ENCODE data around the gene AKAP17A.
"Not testable (repeated sequence)": the region's sequence is repeated elsewhere in the genome, so short reads cannot be mapped to it uniquely, and the experiment has no call there.

Gene AKAP17A, protein sequence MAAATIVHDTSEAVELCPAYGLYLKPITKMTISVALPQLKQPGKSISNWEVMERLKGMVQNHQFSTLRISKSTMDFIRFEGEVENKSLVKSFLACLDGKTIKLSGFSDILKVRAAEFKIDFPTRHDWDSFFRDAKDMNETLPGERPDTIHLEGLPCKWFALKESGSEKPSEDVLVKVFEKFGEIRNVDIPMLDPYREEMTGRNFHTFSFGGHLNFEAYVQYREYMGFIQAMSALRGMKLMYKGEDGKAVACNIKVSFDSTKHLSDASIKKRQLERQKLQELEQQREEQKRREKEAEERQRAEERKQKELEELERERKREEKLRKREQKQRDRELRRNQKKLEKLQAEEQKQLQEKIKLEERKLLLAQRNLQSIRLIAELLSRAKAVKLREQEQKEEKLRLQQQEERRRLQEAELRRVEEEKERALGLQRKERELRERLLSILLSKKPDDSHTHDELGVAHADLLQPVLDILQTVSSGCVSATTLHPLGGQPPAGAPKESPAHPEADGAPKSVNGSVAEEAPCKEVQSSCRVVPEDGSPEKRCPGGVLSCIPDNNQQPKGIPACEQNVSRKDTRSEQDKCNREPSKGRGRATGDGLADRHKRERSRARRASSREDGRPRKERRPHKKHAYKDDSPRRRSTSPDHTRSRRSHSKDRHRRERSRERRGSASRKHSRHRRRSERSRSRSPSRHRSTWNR

DNA sequence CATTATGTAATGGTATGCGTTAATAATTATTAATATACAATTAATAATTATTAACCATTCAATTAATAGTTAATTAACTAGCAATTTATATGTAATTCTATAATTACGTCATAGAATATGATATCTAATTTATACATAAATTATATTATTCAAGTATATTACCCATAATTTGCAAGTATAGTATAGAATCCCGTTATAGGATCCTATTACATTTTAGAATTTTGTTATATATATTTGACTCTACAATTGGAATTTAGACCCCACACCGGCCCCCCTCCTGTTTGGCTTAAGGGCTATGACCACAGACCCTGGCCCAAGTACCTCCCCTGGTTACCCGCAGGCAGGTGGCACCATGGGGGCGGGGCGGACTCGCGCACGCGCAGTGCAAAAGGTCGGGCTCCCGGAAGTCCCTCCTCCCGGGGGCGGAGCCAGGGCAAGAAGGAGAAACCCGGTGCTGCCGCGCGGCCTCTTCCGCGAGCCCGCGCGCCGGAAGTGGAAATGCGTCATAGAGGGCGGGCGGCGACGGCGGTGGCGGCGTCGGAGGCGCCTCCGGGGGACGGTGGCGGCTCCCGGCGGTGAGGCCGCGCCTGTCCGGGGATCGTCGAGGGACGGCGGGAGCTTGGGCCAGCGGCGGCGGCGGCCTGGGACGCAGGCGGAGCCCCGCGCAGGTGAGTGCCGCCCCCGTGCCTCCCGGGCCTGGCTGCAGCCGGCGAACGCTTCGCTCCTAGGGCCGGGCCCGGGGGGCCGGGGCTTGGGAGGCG lies at the start of gene AKAP17A:
Gene AKAP17A (plus strand): TSS at position 503 of the 761 bp plus-strand sequence. CDS start 1,859 bp downstream, outside the sequence.
- Mint-ChIP-seq H3K4me3 (peak within 1 kb of the TSS; percentile 92), H3K27me3 (no peaks in the 10 kb centered on the region), H3K36me3 (no peaks in the 10 kb centered on the region), H3K27ac (peak within 1 kb of the TSS; percentile 92), H3K9me3 (no peaks in the 10 kb centered on the region), H3K4me1 (peaks cover 32% of the 10 kb centered on the region)

DNA sequence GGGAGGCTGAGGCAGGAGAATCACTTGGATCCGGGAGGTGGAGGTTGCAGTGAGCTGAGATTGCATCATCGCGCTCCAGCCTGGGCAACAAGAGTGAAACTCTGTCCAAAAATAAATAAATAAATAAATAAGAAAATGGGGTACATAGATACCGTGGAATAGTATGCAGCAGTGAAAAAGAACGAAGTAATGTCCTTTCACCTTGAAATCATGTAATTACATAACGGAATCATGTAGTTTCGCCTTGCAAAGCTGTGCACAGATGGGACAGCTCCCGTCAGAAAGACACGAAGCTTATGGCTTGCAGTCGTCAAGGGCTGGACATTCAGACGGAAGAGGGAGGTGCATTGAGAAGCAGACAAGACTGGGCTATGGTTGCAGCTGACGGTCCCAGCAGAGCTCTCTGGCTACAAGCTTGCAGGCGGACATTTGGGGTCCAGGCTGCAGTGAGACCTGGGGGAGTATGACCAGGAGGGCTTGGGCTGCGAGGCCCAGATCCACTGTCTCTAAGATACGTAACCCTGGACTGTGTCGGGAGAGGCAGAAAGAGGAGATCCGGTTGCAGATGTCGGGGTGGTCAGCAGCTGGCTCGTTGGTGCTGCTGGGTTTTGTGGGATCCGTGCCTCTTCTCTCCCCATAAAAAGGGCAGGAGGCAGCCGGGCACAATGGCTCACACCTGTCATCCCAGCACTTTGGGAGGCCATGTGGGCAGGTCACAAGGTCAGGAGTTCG lies 48.2 kb upstream of the AKAP17A start:
- Mint-ChIP-seq H3K4me3 (no peak overlapping the region), H3K9me3 (peaks cover 7% of the 10 kb centered on the region)

DNA sequence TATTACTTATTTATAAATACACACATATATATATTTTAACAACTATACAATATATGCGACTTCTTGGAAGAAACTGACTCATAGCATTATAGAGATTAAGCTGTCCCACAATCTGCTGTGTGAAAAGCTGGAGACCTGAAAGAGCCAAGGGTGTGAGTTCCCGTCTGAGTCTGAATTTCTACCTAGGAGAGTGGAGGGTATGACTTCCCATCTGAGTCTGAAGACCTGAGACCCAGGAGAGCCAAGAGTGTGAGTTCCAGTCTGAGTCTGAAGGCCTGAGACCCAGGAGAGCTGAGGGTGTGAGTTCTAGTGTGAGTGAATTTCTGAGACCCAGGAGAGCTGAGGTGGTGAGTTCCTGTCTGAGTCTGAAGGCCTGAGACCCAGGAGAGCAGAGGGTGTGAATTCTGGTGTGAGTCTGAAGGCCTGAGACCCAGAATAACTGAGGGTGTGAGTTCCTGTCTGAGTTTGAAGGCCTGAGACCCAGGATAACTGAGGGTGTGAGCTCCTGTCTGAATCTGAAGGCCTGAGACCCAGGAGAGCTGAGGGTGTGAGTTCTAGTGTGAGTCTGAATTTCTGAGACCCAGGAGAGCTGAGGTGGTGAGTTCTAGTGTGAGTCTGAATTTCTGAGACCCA lies 45.5 kb upstream of the AKAP17A start:
- Mint-ChIP-seq H3K4me1 (peaks cover 23% of the 10 kb centered on the region), H3K36me3 (peaks cover 5% of the 10 kb centered on the region), H3K27me3 (no peaks in the 10 kb centered on the region), H3K9me3 (peaks cover 7% of the 10 kb centered on the region), H3K27ac (peak overlapping the region; percentile 25), H3K4me3 (no peak overlapping the region)

More for the DNA sequence above, 48.2 kb upstream of the AKAP17A start:
- Mint-ChIP-seq H3K4me1 (peaks cover 10% of the 10 kb centered on the region), H3K27me3 (no peaks in the 10 kb centered on the region), H3K36me3 (peaks cover 3% of the 10 kb centered on the region), H3K27ac (peak overlapping the region; percentile 86)

DNA sequence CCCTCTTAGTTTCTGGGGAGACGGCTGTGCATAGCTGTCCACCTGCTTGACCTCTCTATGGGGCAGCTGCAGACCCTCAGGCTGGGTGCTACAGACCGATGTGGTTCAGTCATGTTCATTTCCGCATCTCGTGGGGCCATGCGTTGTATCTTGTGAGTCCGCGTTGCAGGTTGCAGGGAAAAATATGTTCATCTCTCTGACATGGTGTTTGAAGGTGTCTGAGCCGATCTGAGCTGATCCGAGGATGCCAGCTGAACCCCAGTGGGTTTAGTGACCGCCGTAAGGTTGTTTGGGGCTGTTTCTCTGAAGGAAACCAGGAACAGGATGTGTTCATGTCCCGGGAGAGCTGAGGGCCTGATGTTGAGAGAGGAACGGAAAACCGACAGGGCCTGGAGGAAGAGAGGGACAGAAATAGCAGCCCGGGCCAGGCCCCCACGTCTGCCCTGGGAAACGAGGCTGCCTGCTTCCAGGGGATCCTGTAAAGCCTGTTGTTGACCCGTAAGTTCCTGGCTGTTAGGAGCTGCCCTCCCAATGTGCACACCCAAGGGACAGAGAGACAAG lies 44.6 kb upstream of the AKAP17A start:
- Mint-ChIP-seq H3K36me3 (peaks cover 6% of the 10 kb centered on the region), H3K4me1 (peaks cover 32% of the 10 kb centered on the region), H3K4me3 (no peak overlapping the region), H3K9me3 (peaks cover 9% of the 10 kb centered on the region), H3K27me3 (no peaks in the 10 kb centered on the region), H3K27ac (peak overlapping the region; percentile 82)

DNA sequence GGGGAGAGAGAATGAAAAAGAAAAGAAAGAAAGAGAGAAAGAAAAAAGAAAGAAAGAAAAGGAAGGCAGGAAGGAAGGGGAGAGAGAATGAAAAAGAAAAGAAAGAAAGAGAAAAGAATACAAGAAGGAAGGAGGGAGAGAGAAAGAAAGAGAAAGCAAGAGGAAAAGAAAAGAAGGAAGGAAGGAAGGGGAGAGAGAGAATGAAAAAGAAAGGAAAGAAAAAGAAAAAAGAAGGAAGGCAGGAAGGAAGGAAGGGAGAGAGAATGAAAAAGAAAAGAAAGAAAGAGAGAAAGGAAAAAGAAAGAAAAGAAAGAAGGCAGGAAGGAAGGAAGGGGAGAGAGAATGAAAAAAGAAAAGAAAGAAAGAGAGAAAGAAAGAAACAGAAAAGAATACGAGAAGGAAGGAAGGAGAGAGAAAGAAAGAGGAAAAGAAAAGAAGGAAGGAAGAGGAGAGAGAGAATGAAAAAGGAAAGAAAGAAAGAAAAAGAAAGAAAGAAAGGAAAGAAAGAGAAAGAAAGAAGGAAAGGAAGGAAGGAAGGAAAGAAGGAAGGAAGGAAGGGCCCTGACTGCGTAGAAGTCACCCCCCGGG lies 39.4 kb upstream of the AKAP17A start:
- Mint-ChIP-seq H3K9me3 (peaks cover 9% of the 10 kb centered on the region), H3K36me3 (peaks cover 12% of the 10 kb centered on the region), H3K4me3 (peak overlapping the region; percentile 36), H3K27ac (peak overlapping the region; percentile 96), H3K4me1 (peaks cover 53% of the 10 kb centered on the region), H3K27me3 (no peaks in the 10 kb centered on the region)

DNA sequence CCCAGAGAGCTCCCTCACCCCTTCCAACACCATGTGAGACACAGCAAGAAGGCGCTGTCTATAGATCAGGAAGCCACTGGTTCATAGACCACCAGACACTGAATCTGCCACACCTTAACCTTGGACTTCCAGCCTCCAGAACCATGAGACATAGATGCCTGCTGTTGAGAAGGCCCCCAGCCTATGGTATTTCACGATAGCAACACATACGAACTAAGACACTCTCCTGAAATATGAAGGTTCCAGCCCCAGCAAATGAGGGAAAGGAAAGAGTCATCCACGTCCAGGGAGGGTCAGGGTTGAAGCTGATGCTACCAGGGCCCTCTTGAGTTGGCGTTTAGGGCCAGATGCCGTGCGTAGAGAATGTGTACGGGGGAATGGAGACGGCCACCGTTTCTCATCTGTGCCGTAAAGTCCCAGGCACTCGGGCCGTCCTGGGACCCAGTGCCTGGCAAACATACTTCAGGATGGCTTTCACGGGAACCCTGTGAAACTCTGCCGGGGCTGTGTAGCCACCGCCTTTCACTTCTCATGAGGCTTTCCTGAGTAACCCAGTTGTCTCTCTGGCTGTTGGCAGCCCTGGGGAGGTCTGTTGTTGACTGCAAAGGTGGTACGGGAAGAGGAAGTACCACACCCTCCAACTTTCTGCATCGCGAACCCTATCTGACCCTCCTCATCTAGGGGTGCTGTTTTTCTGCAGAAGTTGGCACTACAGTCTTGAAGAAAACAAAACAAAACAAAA lies 36.8 kb upstream of the AKAP17A start:
- H3K4me1 Mint-ChIP-seq: peaks cover 69% of the 10 kb centered on the region

DNA sequence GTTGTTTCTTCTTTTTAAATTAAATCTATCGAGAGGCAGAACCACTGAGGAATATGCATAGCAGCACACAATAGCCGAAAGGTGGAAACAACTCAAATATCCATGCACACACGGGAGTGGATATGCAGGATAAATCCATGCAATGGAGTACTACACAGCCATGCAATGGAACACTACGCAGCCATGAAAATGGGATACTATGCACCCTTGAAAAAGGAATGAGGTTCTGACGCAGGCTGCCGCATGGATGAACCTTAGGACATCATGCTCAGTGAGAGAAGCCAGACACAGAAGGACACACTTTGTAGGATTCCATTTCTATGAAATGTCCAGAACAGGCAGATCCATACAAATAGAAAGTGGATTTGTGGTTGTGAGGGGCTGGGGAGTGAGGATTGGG lies 36.0 kb upstream of the AKAP17A start:
- Mint-ChIP-seq H3K36me3 (peaks cover 12% of the 10 kb centered on the region), H3K27ac (peak overlapping the region; percentile 87), H3K4me3 (peak overlapping the region; percentile 62), H3K9me3 (peaks cover 14% of the 10 kb centered on the region), H3K4me1 (peaks cover 64% of the 10 kb centered on the region), H3K27me3 (no peaks in the 10 kb centered on the region)

More for the DNA sequence above, 36.8 kb upstream of the AKAP17A start:
- H3K9me3 Mint-ChIP-seq: peaks cover 14% of the 10 kb centered on the region
- H3K36me3 Mint-ChIP-seq: peaks cover 14% of the 10 kb centered on the region
- H3K27me3 Mint-ChIP-seq: no peaks in the 10 kb centered on the region
- H3K4me3 Mint-ChIP-seq: peak overlapping the region; percentile 62
- H3K27ac Mint-ChIP-seq: peak overlapping the region; percentile 87

DNA sequence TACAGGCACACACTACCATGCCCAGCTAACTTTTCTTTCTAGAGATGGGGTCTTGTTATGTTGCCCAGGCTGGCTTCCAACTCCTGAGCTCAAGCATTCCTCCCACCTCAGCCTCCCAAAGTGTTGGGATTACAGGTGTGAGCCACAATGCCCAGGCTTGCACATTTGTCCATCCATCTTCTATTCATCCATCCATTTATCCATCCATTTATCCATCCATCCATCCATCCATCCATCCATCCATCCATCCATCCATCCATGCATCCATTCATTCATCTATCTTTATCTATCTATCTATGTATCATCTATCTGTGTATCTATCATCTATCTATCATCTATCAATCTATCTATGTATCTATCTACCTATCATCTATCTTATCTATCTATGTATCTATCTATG lies 34.0 kb upstream of the AKAP17A start:
- peaks cover 63% of the 10 kb centered on the region for H3K4me1 Mint-ChIP-seq
- H3K9me3 Mint-ChIP-seq, H3K27ac Mint-ChIP-seq, H3K36me3 Mint-ChIP-seq, H3K4me3 Mint-ChIP-seq, H3K27me3 Mint-ChIP-seq: not testable (repeated sequence)

DNA sequence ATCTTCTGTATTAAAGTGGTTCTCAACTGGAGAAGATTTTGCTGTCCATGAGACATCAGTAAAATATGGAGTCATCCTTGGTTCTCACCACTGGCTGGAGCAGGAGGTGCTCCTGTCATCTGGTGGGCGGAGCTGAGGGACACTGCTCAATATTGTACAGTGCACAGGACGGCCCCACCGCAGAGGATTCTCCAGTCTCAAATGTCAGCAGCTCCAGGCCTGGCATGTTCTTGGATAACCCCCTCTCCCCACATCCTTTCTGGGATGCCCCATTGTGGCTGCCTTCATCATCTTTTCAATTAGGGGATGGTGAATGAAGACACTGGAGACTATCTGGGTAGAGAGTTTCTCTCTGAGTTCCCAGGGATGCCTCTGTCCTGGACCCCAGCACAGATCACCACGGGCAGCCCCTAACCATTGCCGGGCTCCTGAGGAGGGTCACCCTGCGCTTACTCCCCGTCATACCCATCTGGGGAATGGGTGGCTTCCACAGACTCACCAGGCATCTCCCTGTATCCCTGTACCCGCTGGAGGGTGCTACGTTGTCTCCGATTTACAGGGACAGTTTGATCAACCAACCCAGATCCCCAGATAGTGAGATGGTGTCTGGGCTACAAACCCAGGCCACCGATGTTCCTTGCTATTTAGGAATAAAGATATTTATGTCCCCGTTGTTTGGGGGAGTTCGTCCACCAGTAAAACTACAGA lies 32.5 kb upstream of the AKAP17A start:
- Mint-ChIP-seq H3K27me3 (no peaks in the 10 kb centered on the region), H3K36me3 (peaks cover 4% of the 10 kb centered on the region), H3K4me1 (peaks cover 71% of the 10 kb centered on the region), H3K9me3 (peaks cover 5% of the 10 kb centered on the region), H3K27ac (peak overlapping the region; percentile 12), H3K4me3 (no peak overlapping the region)

DNA sequence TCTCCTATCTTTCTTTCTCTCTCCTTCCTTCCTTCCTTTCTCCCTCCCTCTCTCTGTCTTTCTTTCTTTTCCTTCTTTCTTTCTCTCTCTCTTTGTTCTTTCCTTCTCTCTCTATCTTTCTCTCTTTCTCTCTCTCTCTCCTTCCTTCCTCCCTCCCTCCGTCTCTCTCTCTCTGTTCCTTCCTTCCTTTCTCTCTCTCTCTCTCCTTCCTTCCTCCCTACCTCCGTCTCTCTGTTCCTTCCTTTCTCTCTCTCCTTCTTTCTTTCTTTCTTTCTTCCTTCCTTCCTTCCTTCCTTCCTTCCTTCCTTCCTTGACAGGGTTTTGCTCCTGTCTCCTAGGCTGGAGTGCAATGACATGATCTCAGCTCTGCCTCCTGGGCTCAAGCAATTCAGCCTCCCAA lies 30.2 kb upstream of the AKAP17A start:
- H3K36me3 Mint-ChIP-seq: peaks cover 2% of the 10 kb centered on the region
- H3K27me3 Mint-ChIP-seq: no peaks in the 10 kb centered on the region
- peaks cover 5% of the 10 kb centered on the region for H3K9me3 Mint-ChIP-seq
- peak overlapping the region; percentile 9 for H3K4me3 Mint-ChIP-seq
- H3K27ac Mint-ChIP-seq: peak overlapping the region; percentile 46
- H3K4me1 Mint-ChIP-seq: peaks cover 74% of the 10 kb centered on the region

DNA sequence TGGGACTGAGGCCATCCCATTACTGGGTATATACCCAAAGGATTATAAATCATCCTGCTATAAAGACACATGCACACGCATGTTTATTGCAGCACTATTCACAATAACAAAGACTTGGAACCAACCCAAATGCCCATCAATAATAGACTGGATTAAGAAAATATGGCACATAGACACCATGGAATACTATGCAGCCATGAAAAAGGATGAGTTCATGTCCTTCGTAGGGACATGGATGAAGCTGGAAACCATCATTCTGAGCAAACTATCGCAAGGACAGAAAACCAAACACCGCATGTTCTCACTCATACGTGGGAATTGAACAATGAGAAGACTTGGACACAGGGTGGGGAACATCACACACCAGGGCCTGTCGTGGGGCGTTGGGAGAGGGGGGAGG lies 27.3 kb upstream of the AKAP17A start:
- H3K9me3 Mint-ChIP-seq, H3K36me3 Mint-ChIP-seq, H3K27me3 Mint-ChIP-seq, H3K4me3 Mint-ChIP-seq, H3K27ac Mint-ChIP-seq: not testable (repeated sequence)
- peaks cover 65% of the 10 kb centered on the region for H3K4me1 Mint-ChIP-seq

DNA sequence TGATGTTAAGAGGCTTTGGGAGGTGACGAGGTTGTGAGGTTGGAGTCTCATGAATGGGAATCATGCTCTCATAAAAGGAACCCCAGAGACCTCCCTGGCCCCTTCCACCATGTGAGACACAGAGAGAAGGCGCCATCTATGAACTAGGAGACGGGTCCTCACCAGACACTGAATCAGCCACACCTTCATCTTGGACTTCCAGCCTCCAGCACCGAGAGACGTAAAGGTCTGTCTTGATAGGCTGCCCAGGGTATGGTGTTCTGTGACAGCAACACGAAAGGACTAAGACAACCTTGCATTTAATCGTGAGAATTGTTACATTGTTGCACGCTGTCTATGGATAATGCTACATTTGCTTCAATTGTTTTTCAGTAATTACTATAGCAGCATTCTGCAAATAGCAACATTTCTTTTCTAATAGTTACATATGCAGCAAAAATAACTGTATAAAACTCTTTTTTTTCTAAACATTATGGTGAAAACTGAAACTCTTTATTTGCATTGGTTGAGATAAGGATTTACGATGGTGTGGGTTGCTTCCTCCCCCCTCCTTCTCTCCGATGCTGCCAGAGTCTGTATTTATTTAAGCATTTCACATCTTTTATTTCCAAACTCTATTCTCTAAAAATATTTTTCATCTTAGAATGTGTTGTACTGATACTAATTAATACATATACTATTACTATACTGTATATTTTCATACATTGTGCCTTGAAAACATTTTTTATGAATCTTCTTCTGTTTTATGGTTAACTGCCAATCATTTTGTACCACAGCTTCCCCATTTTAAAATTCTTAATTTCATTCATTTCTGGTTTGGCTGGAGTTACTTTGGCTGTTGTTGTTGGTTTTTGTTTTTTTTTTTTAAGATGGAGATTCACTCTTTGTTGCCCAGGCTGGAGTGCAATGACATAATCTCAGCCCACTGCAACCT lies 26.4 kb upstream of the AKAP17A start:
- H3K4me1 Mint-ChIP-seq: peaks cover 72% of the 10 kb centered on the region
- no peaks in the 10 kb centered on the region for H3K27me3 Mint-ChIP-seq
- H3K4me3 Mint-ChIP-seq: peak overlapping the region; percentile 13
- H3K36me3 Mint-ChIP-seq: no peaks in the 10 kb centered on the region
- H3K27ac Mint-ChIP-seq: peak overlapping the region; percentile 10
- H3K9me3 Mint-ChIP-seq: no peaks in the 10 kb centered on the region

Data from activated naive CD4-positive, alpha-beta T cell treated with anti-CD3 and anti-CD28 coated beads, Interleukin-2, amount 50 U/mL, for 24 hours (primary cell).